ENCODE measurements around the gene SMPDL3A.

DNA sequence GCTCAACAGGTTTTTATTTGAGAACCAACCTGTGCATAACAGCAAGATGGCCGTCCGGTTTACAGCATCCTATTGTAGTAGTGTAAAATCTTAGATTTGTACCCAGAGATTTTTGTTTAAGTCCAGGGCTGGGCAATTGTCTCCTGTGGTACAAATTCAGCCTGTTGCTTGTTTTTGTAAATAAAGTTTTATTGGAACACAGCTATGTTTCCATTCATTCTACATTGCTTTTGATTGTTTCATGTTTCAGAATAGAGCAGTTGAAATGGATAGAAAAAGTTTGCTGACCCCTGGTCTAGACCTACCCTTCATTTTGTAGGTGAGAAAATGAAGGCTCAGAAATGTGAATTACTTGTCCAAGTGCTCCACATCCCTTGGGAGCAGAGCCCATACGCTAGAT, 8.5 kb downstream of the SMPDL3A start:
- TF ChIP-seq, protein P1, sequence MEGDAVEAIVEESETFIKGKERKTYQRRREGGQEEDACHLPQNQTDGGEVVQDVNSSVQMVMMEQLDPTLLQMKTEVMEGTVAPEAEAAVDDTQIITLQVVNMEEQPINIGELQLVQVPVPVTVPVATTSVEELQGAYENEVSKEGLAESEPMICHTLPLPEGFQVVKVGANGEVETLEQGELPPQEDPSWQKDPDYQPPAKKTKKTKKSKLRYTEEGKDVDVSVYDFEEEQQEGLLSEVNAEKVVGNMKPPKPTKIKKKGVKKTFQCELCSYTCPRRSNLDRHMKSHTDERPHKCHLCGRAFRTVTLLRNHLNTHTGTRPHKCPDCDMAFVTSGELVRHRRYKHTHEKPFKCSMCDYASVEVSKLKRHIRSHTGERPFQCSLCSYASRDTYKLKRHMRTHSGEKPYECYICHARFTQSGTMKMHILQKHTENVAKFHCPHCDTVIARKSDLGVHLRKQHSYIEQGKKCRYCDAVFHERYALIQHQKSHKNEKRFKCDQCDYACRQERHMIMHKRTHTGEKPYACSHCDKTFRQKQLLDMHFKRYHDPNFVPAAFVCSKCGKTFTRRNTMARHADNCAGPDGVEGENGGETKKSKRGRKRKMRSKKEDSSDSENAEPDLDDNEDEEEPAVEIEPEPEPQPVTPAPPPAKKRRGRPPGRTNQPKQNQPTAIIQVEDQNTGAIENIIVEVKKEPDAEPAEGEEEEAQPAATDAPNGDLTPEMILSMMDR (IDR thresholded peaks at IDR 0.05): no peak
- TF ChIP-seq POLR2AphosphoS5 (IDR thresholded peaks at IDR 0.05): no peak
- TF ChIP-seq EP300 (IDR thresholded peaks at IDR 0.05): no peak
- TF ChIP-seq POLR2A (IDR thresholded peaks at IDR 0.05): no peak
